ENCODE measurements around the gene C6. TPM values are rescaled to one million over a fixed set of nuclear protein-coding genes. Genes with fewer than 3 reads are reported as not detected.
"Not testable (repeated sequence)": the region's sequence is repeated elsewhere in the genome, so short reads cannot be mapped to it uniquely, and the experiment has no call there.

Gene C6
- total and polyA plus RNA-seq, 12 donors: 0.83 to 6.1 (median 1.8) TPM

GRCh38 chr5:41194339-41194738 is 19.0 kb downstream of the C6 start:
- H3K4me1 ChIP-seq (replicated peaks in 1 of 2): peaks cover 0 to 12% of the 10 kb centered on the region in 2 donors
- H3K36me3 ChIP-seq (replicated peaks in 1 of 2): no peaks in the 10 kb centered on the region
- no peaks in the 10 kb centered on the region for H3K9me3 ChIP-seq (replicated peaks in 1 of 3)
- H3K27ac ChIP-seq: peak overlapping the region in 2 of 5 donors; percentile 44 to 65
- intact Hi-C loops (cut with DNase I): no loop called here
- 61 to 73% (median 66%) methylated on average over 3 of the region's 3 CpGs for WGBS, 4 donors
- no peak for DNase-seq
- no peaks in the 10 kb centered on the region for H3K27me3 ChIP-seq
- no peak for TF ChIP-seq POLR2A (IDR thresholded peaks at IDR 0.05)
- TF ChIP-seq, protein P1, sequence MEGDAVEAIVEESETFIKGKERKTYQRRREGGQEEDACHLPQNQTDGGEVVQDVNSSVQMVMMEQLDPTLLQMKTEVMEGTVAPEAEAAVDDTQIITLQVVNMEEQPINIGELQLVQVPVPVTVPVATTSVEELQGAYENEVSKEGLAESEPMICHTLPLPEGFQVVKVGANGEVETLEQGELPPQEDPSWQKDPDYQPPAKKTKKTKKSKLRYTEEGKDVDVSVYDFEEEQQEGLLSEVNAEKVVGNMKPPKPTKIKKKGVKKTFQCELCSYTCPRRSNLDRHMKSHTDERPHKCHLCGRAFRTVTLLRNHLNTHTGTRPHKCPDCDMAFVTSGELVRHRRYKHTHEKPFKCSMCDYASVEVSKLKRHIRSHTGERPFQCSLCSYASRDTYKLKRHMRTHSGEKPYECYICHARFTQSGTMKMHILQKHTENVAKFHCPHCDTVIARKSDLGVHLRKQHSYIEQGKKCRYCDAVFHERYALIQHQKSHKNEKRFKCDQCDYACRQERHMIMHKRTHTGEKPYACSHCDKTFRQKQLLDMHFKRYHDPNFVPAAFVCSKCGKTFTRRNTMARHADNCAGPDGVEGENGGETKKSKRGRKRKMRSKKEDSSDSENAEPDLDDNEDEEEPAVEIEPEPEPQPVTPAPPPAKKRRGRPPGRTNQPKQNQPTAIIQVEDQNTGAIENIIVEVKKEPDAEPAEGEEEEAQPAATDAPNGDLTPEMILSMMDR (IDR thresholded peaks at IDR 0.05): no peak
- no peak overlapping the region for H3K4me3 ChIP-seq

DNA sequence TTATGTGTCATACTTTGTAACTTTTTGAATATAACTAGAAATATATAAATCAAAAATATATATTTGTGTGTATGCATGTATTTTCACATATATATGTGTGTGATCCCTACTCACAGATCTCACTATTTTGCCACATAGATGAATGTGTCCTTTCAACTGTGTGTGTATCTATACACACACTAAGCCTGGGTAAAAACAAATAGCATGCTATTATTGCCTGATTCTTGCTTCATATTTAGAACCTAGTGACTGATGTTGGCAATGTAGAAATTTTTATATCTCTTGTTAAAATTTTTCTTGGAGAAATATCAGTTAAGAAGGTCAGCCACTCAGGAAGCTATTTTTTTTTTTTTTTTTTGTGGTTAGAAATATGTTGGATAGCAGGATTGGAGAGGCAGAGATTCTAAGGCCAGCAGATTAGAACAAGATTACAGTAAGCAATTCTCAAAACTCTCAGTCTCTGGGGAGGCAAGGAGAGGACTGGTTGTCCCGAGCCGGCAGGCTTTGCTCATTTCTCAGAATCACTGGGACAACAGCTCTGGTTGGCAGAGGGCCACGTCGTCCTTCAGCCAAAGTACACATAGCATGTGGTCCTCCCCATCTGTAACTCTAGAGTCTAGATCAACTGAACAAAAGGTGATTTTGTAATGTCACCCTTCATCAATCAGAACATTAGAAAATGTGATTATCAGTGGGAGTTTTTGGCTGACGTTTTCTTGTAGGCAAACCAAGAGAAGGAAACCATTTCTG is 19.7 kb downstream of the C6 start:
- TF ChIP-seq, protein P1 (IDR thresholded peaks at IDR 0.05): no peak
- no peak for TF ChIP-seq POLR2A (IDR thresholded peaks at IDR 0.05)
- WGBS, 4 donors: 18 to 36% (median 34%) methylated on average over 5 of the region's 5 CpGs
- intact Hi-C loops (cut with DNase I): no loop called here
- H3K27me3 ChIP-seq: no peaks in the 10 kb centered on the region
- peaks cover 0 to 12% of the 10 kb centered on the region in 2 donors for H3K4me1 ChIP-seq (replicated peaks in 1 of 2)
- H3K27ac ChIP-seq: peak overlapping the region in 2 of 5 donors; percentile 52 to 73
- no peaks in the 10 kb centered on the region for H3K9me3 ChIP-seq (replicated peaks in 1 of 3)
- H3K36me3 ChIP-seq (replicated peaks in 1 of 2): no peaks in the 10 kb centered on the region
- no peak overlapping the region for H3K4me3 ChIP-seq
- DNase-seq: peak; percentile 82 to 99 (median 95)

DNA sequence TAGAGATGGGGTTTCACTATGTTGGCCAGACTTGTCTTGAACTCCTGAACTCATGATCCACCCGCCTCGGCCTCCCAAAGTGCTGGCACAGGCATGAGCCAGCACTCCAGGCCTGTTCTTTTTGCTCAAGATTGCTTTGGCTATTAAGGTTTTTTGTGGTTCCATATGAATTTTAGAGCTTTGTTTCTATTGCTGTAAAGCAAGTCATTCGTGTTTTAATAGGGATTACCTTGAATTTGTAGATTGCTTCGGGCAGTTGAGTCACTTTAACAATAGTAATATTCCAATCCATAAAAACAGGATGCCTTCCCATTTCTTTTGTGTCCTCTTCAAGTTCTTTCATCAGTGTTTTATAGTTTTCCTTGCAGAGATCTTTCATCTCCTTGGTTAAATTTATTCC is 22.1 kb downstream of the C6 start:
- intact Hi-C loops (cut with DNase I): no loop called here
- TF ChIP-seq POLR2A (IDR thresholded peaks at IDR 0.05): no peak
- TF ChIP-seq, protein P1 (IDR thresholded peaks at IDR 0.05): no peak
- Histone ChIP-seq H3K4me3 (no peak overlapping the region), H3K9me3 (replicated peaks in 1 of 3) (no peaks in the 10 kb centered on the region), H3K27me3 (no peaks in the 10 kb centered on the region), H3K4me1 (replicated peaks in 1 of 2) (peaks cover 0 to 12% of the 10 kb centered on the region in 2 donors), H3K27ac (no peak overlapping the region), H3K36me3 (replicated peaks in 1 of 2) (no peaks in the 10 kb centered on the region)
- no peak for DNase-seq
- 85 to 89% (median 88%) methylated on average over 4 of the region's 4 CpGs for WGBS, 4 donors

DNA sequence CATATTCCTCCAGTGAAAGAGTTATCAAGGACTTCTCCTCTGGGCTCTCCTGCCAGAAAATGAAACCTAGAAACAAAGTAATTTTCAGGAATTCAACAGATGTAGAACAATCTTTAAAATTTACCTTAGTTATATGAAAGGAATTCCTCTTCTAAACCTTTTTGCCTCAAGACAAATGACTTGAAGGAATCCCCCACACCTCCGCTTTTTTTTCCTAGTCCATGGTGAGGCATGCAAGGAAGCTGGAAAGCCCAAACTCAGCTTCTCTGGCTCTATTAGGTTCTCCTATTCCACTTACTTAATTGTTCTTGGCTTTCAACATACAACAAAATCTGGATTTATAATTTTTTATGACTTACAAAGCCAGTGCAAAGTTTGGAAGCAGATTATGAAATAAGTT is 27.2 kb downstream of the C6 start:
- Histone ChIP-seq H3K27ac (peak overlapping the region in 1 of 5 donors; percentile 34), H3K4me1 (replicated peaks in 1 of 2) (no peaks in the 10 kb centered on the region), H3K9me3 (replicated peaks in 1 of 3) (no peaks in the 10 kb centered on the region), H3K4me3 (no peak overlapping the region), H3K27me3 (no peaks in the 10 kb centered on the region), H3K36me3 (replicated peaks in 1 of 2) (no peaks in the 10 kb centered on the region)
- 74 to 96% (median 80%) methylated on average over 1 of the region's 1 CpG for WGBS, 4 donors
- intact Hi-C loops (cut with DNase I): no loop called here
- DNase-seq: no peak
- no peak for TF ChIP-seq POLR2A (IDR thresholded peaks at IDR 0.05)
- TF ChIP-seq, protein P1 (IDR thresholded peaks at IDR 0.05): no peak

DNA sequence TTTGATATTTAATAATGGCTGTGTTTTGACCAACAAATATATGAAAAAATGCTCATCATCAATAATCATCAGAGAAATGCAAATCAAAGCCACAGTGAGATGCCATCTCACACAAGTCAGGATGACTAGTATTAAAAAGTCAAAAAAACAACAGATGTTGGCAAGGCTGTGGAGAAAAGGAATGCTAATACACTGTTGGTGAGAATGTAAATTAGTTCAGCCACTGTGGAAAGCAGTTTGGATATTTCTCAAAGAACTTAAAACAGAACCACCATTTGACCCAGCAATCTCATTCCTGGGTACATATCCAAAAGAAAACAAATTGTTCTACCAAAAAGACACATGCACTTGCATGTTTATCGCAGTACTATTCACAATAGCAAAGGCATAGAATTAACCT is 30.0 kb downstream of the C6 start:
- intact Hi-C loops (cut with DNase I); H3K9me3 ChIP-seq (replicated peaks in 1 of 3); H3K27me3 ChIP-seq; H3K27ac ChIP-seq; DNase-seq; H3K36me3 ChIP-seq (replicated peaks in 1 of 2); H3K4me1 ChIP-seq (replicated peaks in 1 of 2); H3K4me3 ChIP-seq: not testable (repeated sequence)
- 76 to 91% (median 90%) methylated on average over 1 of the region's 1 CpG for WGBS, 4 donors

Data from adrenal gland (tissue), 12 donors.